IPS-20b (cell line): ENCODE data around the gene CCN2.
"Not testable (repeated sequence)": the region's sequence is repeated elsewhere in the genome, so short reads cannot be mapped to it uniquely, and the experiment has no call there.

Experiments
- H3K27ac ChIP-seq: one replicate; pipeline ENCODE4 v1.5.1; 2013; ENCODE audit warnings: low read length
- H3K27me3 ChIP-seq: 2 replicates; pipeline ENCODE4 v1.6.1; 2013; ENCODE audit warnings: mild to moderate bottlenecking, low read length, inconsistent platforms; ENCODE audit not compliant: insufficient read depth
- H3K36me3 ChIP-seq: 2 replicates; pipeline ENCODE4 v1.6.1; 2013; ENCODE audit warnings: low read depth, mild to moderate bottlenecking, inconsistent platforms, low read length, moderate library complexity; ENCODE audit not compliant: insufficient read depth
- H3K4me1 ChIP-seq: 2 replicates; pipeline ENCODE4 v1.6.1; 2013; ENCODE audit warnings: mild to moderate bottlenecking, control low read depth, inconsistent platforms, low read length, moderate library complexity; ENCODE audit not compliant: insufficient read depth
- H3K4me3 ChIP-seq: 2 replicates; pipeline ENCODE4 v1.5.1; 2013; ENCODE audit warnings: mild to moderate bottlenecking, low read length, inconsistent platforms
- H3K9ac ChIP-seq: 2 replicates; pipeline ENCODE4 v1.6.1; 2013; ENCODE audit warnings: low read depth, mild to moderate bottlenecking, inconsistent platforms, low read length, moderate library complexity
- H3K9me3 ChIP-seq: 2 replicates; pipeline ENCODE4 v1.6.1; 2013; ENCODE audit warnings: mild to moderate bottlenecking, low read depth, low read length, inconsistent platforms; ENCODE audit not compliant: insufficient read depth

The CCN2 gene

GRCh38 chr6:131929976-131930375 lies 21.2 kb downstream of the CCN2 start:
- no peak overlapping the region for H3K9ac ChIP-seq
- no peaks in the 10 kb centered on the region for H3K36me3 ChIP-seq
- H3K27me3 ChIP-seq = no peaks in the 10 kb centered on the region
- H3K9me3 ChIP-seq = no peaks in the 10 kb centered on the region
- H3K27ac ChIP-seq = no peak overlapping the region
- no peak overlapping the region for H3K4me3 ChIP-seq
- no peaks in the 10 kb centered on the region for H3K4me1 ChIP-seq

GRCh38 chr6:131929264-131929663 lies 21.9 kb downstream of the CCN2 start:
- no peaks in the 10 kb centered on the region for H3K9me3 ChIP-seq
- no peak overlapping the region for H3K9ac ChIP-seq
- H3K27me3 ChIP-seq = no peaks in the 10 kb centered on the region
- H3K27ac ChIP-seq = no peak overlapping the region
- H3K4me3 ChIP-seq = no peak overlapping the region
- peaks cover 2% of the 10 kb centered on the region; the same call in 1 of the 2 replicates for H3K36me3 ChIP-seq
- no peaks in the 10 kb centered on the region for H3K4me1 ChIP-seq

DNA sequence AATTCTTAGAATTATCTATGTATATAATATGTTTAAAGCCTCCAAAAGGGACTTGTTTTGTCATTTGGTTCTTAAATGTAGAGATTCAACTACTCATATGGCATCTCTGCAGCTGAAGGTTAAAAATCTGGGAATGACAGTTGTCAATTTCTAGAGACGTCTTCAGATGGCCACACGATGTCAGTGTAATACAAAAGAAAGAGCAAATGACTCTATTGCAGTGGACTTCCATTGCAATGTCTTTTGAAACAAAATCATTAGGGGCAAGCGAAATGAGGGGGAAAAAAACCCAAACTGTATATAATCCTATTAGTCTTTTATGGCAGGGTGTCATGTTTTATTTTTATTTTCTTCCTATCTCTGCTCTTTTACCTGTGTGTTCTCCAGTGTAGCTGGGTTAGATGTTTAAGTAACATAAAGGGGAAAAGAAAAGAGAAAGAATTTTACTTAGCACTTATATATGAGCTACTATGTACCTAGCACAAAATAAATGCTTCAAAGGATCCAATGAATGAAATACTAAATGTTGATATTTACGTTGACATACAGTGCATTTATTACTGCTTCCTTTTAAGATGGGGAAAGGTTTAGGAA lies 26.2 kb downstream of the CCN2 start:
- Histone ChIP-seq H3K27ac (no peak overlapping the region), H3K27me3 (no peaks in the 10 kb centered on the region), H3K36me3 (peaks cover 9% of the 10 kb centered on the region; the same call in 1 of the 2 replicates), H3K4me3 (no peak overlapping the region), H3K4me1 (no peaks in the 10 kb centered on the region), H3K9me3 (peaks cover 9% of the 10 kb centered on the region), H3K9ac (no peak overlapping the region)

GRCh38 chr6:131923356-131923755 lies 27.8 kb downstream of the CCN2 start:
- Histone ChIP-seq H3K4me3 (no peak overlapping the region), H3K4me1 (no peaks in the 10 kb centered on the region), H3K27ac (no peak overlapping the region), H3K9me3 (peaks cover 23% of the 10 kb centered on the region), H3K27me3 (no peaks in the 10 kb centered on the region), H3K36me3 (peaks cover 19% of the 10 kb centered on the region; the same call in 1 of the 2 replicates), H3K9ac (no peak overlapping the region)

GRCh38 chr6:131920656-131921055 lies 30.5 kb downstream of the CCN2 start:
- peaks cover 46% of the 10 kb centered on the region for H3K9me3 ChIP-seq
- peaks cover 46% of the 10 kb centered on the region for H3K36me3 ChIP-seq
- H3K27me3 ChIP-seq = no peaks in the 10 kb centered on the region
- no peak overlapping the region for H3K4me3 ChIP-seq
- H3K9ac ChIP-seq = no peak overlapping the region
- no peak overlapping the region for H3K27ac ChIP-seq
- no peaks in the 10 kb centered on the region for H3K4me1 ChIP-seq

GRCh38 chr6:131918650-131919355 lies 32.4 kb downstream of the CCN2 start:
- Histone ChIP-seq H3K4me3 (no peak overlapping the region), H3K27me3 (no peaks in the 10 kb centered on the region), H3K9me3 (peaks cover 48% of the 10 kb centered on the region), H3K36me3 (peaks cover 57% of the 10 kb centered on the region), H3K27ac (no peak overlapping the region), H3K9ac (no peak overlapping the region), H3K4me1 (no peaks in the 10 kb centered on the region)

DNA sequence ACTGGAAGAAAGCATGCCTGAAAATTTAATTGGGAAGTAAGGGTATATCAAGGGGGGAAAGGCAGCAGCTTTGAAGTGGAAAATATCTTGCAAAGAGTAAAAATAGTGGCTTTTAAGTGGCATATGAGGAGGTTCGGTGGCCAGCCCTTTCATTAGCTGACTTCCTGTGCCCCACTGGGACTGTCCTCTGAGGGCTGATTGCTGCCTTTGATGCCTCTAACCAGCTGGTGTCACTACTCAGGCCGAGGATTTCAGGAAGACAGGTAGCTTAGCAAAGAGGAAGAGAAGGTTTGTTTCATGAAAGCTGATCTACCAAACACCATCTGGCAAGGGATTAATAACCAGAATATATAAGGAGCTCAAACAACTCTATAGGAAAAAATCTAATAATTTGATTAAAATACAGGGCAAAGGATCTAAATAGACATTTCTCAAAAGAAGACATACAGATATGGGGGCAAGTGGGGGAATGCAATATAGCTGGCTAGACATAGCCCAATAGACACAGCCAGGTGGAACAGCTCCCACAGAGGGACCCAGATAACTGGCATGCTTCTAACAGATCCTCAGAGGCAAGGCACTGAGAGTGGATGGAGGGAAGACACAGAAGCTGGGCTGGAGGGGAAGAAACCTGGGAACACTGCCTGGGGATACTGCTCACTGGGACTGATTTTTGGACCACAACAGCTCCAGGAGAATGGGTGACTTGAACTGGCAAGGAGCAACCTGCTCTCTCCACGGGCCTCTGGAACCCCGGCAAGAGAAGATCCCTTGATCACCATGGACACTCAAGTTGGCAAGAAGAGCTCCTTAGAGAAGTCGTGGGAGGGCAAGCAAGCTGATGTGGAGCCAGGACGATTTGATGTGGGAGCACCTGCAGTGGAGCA lies 33.2 kb downstream of the CCN2 start:
- Histone ChIP-seq H3K27ac (no peak overlapping the region), H3K9ac (no peak overlapping the region), H3K9me3 (peaks cover 48% of the 10 kb centered on the region), H3K4me1 (no peaks in the 10 kb centered on the region), H3K4me3 (no peak overlapping the region), H3K27me3 (no peaks in the 10 kb centered on the region), H3K36me3 (peaks cover 62% of the 10 kb centered on the region)

- peaks cover 69% of the 10 kb centered on the region for H3K36me3 ChIP-seq
- peaks cover 48% of the 10 kb centered on the region for H3K9me3 ChIP-seq
- no peak overlapping the region for H3K9ac ChIP-seq
- no peak overlapping the region for H3K27ac ChIP-seq
- H3K4me1 ChIP-seq = no peaks in the 10 kb centered on the region
- no peak overlapping the region for H3K4me3 ChIP-seq
- H3K27me3 ChIP-seq = no peaks in the 10 kb centered on the region
Measured at GRCh38 chr6:131917318-131917717, 33.9 kb downstream of the CCN2 start.

DNA sequence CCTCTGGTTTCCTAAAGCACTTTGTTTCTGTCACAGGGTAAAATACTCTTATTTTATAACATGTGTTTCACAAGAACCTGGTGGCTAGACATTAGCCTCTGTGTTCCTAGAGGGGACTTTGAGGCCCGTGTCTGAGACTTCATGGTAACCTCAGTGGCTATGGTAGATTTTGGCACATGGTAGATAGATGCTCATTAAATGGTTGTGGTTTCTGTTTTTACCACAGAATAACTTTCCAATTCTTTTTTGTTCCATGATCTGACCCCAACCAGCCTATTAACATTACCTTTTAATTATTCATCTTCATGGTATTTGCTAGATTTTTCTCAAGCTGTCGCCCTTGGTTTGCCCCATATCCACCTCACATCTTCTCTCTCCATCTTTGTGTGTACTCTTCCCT lies 34.3 kb downstream of the CCN2 start:
- H3K9ac ChIP-seq = no peak overlapping the region
- no peak overlapping the region for H3K4me3 ChIP-seq
- H3K36me3 ChIP-seq = peaks cover 74% of the 10 kb centered on the region
- 0 out of 2 replicates have a peak, but pooled peaks cover under 1% of the 10 kb centered on the region for H3K4me1 ChIP-seq
- H3K27ac ChIP-seq = no peak overlapping the region
- no peaks in the 10 kb centered on the region for H3K27me3 ChIP-seq
- H3K9me3 ChIP-seq = peaks cover 48% of the 10 kb centered on the region

DNA sequence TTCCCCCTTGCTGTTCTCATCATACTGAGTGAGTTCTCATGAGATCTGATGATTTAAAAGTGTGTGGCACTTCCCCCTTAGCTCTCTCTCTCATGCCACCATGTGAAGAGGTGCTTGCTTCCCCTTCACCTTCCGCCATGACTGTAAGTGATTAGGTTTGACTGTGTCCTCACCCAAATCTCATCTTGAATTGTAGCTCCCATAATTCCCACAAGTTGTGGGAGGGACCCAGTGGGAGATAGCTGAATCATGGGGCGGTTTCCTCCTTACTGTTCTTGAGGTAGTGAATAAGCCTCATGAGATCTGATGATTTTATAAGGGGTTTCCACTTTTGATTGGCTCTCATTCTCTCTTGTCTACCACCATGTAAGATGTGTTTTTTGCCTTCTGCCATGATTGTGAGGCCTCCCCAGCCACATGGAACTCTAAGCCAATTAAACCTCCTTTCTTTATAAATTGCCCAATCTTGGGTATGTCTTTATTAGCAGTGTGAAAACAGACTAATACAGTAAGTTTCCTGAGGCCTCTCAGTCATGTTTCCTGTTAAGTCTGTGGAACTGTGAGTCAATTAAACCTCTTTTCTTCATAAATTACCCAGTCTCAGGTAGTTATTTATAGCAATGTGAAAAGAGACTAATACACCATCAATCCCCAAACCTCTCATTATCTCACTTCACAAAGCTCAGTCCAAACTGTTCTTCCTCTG lies 34.9 kb downstream of the CCN2 start:
- H3K9ac ChIP-seq, H3K4me3 ChIP-seq: not testable (repeated sequence)
- peaks cover 80% of the 10 kb centered on the region for H3K36me3 ChIP-seq

DNA sequence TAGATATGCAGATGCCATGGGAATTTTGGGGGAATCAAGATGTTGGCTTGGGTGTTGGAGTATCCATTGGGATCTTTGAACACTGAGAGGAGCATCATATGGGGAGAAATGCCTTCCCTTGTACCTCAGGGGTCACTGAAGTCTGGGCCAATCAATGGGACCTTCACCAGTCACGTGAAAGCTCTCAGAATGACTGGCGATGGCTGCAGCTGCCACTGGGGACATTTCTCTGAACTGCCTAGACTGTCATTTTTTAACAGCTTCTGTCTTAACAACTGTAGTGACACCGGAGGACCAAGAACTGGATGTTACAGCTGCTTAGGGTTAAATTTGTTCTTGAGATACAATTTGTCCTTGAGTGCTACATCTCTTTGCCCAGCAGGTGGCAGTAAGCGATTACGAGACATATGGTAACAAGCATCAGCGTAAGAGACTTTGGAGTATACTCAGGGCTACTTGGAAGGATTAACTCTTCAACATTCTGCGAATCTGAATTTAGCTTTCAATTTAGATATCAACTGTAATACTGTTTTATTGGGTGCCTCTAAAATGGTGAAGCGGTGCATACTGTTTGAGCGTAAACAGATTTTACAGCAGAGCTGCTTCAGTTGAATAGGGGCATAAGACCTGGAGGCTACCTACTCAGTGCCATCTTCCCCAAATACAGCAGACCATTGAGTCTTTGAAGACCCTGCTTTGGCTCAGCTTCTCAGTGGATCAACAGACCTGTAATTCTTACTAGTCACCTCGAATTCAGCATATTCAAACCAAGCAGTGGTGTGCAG lies 36.0 kb downstream of the CCN2 start:
- peaks cover 4% of the 10 kb centered on the region; the same call in 1 of the 2 replicates for H3K4me1 ChIP-seq
- H3K9me3 ChIP-seq = peaks cover 40% of the 10 kb centered on the region
- H3K4me3 ChIP-seq = no peak overlapping the region
- no peak overlapping the region for H3K27ac ChIP-seq
- peaks cover 89% of the 10 kb centered on the region for H3K36me3 ChIP-seq
- no peaks in the 10 kb centered on the region for H3K27me3 ChIP-seq
- H3K9ac ChIP-seq = no peak overlapping the region

More for the DNA sequence above, 34.9 kb downstream of the CCN2 start:
- H3K4me1 ChIP-seq, H3K27me3 ChIP-seq, H3K27ac ChIP-seq: not testable (repeated sequence)
- peaks cover 48% of the 10 kb centered on the region for H3K9me3 ChIP-seq
